ENCODE data around the gene RIPPLY1. TPM values are rescaled to one million over a fixed set of nuclear protein-coding genes. Genes with fewer than 3 reads are reported as not detected.

The RIPPLY1 gene
- total RNA-seq, 1 experiment from 2014 or later: not detected

Other genes starting within 250 kb of the RIPPLY1 start
- 5.0 and 5.5 TPM in 2 replicates for gene RNF128, start 176.6 kb downstream of the RIPPLY1 start, total RNA-seq (2014; rRNA removed; shearing (Covaris generic))
- gene TBC1D8B, start 100.7 kb downstream of the RIPPLY1 start, total RNA-seq (2014; rRNA removed; shearing (Covaris generic)): 3.4 and 4.0 TPM in 2 replicates
- gene CLDN2, start 17.1 kb upstream of the RIPPLY1 start, total RNA-seq (2014; rRNA removed; shearing (Covaris generic)): not detected in 2 replicates
- 8.0 and 8.2 TPM in 2 replicates for gene MORC4, start 96.9 kb upstream of the RIPPLY1 start, total RNA-seq (2014; rRNA removed; shearing (Covaris generic))
- gene RBM41, start 215.5 kb upstream of the RIPPLY1 start, total RNA-seq (2014; rRNA removed; shearing (Covaris generic)): 5.0 and 5.2 TPM in 2 replicates

Data from RPMI7951 (cell line).